T-helper 2 cell treated with Interferon-gamma antibody and Interleukin-4, amounts not matched to agents 5 μg/mL and 100 μg/mL, for 36 hours (primary cell): ENCODE results near the gene GSTM2.

Experiments used
- DNase-seq: peaks from one replicate; pipeline ENCODE4 v3.0.0; 2021; ENCODE audit warnings: low spot score
- H3K27ac Mint-ChIP-seq: one replicate; pipeline ENCODE4 v1.8.0; 2021; ENCODE audit warnings: mild to moderate bottlenecking, mixed read lengths
- H3K27me3 Mint-ChIP-seq: one replicate; pipeline ENCODE4 v1.8.0; 2021; ENCODE audit warnings: low read depth, mixed read lengths
- H3K36me3 Mint-ChIP-seq: one replicate; pipeline ENCODE4 v1.8.0; 2021; ENCODE audit warnings: low read depth, mixed read lengths
- H3K4me1 Mint-ChIP-seq: one replicate; pipeline ENCODE4 v1.8.0; 2021; ENCODE audit warnings: low read depth, mixed read lengths
- H3K4me3 Mint-ChIP-seq: one replicate; pipeline ENCODE4 v1.8.0; 2022; ENCODE audit warnings: mild to moderate bottlenecking, moderate library complexity, mixed read lengths
- H3K9me3 Mint-ChIP-seq: one replicate; pipeline ENCODE4 v1.8.0; 2021; ENCODE audit warnings: mixed read lengths

Gene GSTM2

GRCh38 chr1:109634771-109635750 is 32.8 kb upstream of the GSTM2 start:
- H3K9me3 Mint-ChIP-seq, result no peaks in the 10 kb centered on the region
- H3K4me3 Mint-ChIP-seq, result no peak overlapping the region
- no peak overlapping the region for H3K27ac Mint-ChIP-seq
- H3K4me1 Mint-ChIP-seq, result peaks cover 8% of the 10 kb centered on the region
- H3K27me3 Mint-ChIP-seq, result no peaks in the 10 kb centered on the region
- no peak for DNase-seq
- H3K36me3 Mint-ChIP-seq, result peaks cover 16% of the 10 kb centered on the region

- no peak overlapping the region for H3K4me3 Mint-ChIP-seq
- DNase-seq, result no peak
- H3K27me3 Mint-ChIP-seq, result no peaks in the 10 kb centered on the region
- no peaks in the 10 kb centered on the region for H3K9me3 Mint-ChIP-seq
- no peak overlapping the region for H3K27ac Mint-ChIP-seq
- H3K4me1 Mint-ChIP-seq, result peaks cover 13% of the 10 kb centered on the region
- peaks cover 15% of the 10 kb centered on the region for H3K36me3 Mint-ChIP-seq
These were observed 32.0 kb upstream of the GSTM2 start for GRCh38 chr1:109635862-109636200.

GRCh38 chr1:109636201-109636952 is 31.5 kb upstream of the GSTM2 start:
- no peak overlapping the region for H3K27ac Mint-ChIP-seq

GRCh38 chr1:109637446-109637845 is 30.4 kb upstream of the GSTM2 start:
- DNase-seq, result no peak
- H3K9me3 Mint-ChIP-seq, result no peaks in the 10 kb centered on the region
- no peak overlapping the region for H3K27ac Mint-ChIP-seq
- peaks cover 13% of the 10 kb centered on the region for H3K4me1 Mint-ChIP-seq
- H3K36me3 Mint-ChIP-seq, result peaks cover 6% of the 10 kb centered on the region
- no peak overlapping the region for H3K4me3 Mint-ChIP-seq
- H3K27me3 Mint-ChIP-seq, result no peaks in the 10 kb centered on the region

More at GRCh38 chr1:109636201-109636952, 31.5 kb upstream of the GSTM2 start:
- Mint-ChIP-seq H3K4me1 (peaks cover 13% of the 10 kb centered on the region), H3K36me3 (peaks cover 10% of the 10 kb centered on the region), H3K9me3 (no peaks in the 10 kb centered on the region), H3K4me3 (no peak overlapping the region), H3K27me3 (no peaks in the 10 kb centered on the region)
- DNase-seq, result no peak

- Mint-ChIP-seq H3K27me3 (no peaks in the 10 kb centered on the region), H3K36me3 (no peaks in the 10 kb centered on the region), H3K4me1 (peaks cover 20% of the 10 kb centered on the region), H3K27ac (no peak overlapping the region), H3K4me3 (no peak overlapping the region), H3K9me3 (no peaks in the 10 kb centered on the region)
- DNase-seq, result no peak
These were observed 28.6 kb upstream of the GSTM2 start for GRCh38 chr1:109639063-109639840.

GRCh38 chr1:109639841-109640184 is 28.0 kb upstream of the GSTM2 start:
- Mint-ChIP-seq H3K9me3 (no peaks in the 10 kb centered on the region), H3K4me1 (peaks cover 15% of the 10 kb centered on the region), H3K36me3 (no peaks in the 10 kb centered on the region), H3K4me3 (no peak overlapping the region), H3K27ac (no peak overlapping the region), H3K27me3 (no peaks in the 10 kb centered on the region)
- no peak for DNase-seq

GRCh38 chr1:109640285-109640865 is 27.5 kb upstream of the GSTM2 start:
- H3K9me3 Mint-ChIP-seq, result no peaks in the 10 kb centered on the region
- no peak overlapping the region for H3K27ac Mint-ChIP-seq
- no peaks in the 10 kb centered on the region for H3K27me3 Mint-ChIP-seq
- peak; percentile 80 for DNase-seq
- no peaks in the 10 kb centered on the region for H3K36me3 Mint-ChIP-seq
- no peak overlapping the region for H3K4me3 Mint-ChIP-seq
- H3K4me1 Mint-ChIP-seq, result peaks cover 13% of the 10 kb centered on the region

GRCh38 chr1:109641078-109641740 is 26.6 kb upstream of the GSTM2 start:
- Mint-ChIP-seq H3K36me3 (no peaks in the 10 kb centered on the region), H3K4me3 (no peak overlapping the region), H3K27ac (no peak overlapping the region), H3K27me3 (no peaks in the 10 kb centered on the region), H3K9me3 (no peaks in the 10 kb centered on the region), H3K4me1 (peaks cover 13% of the 10 kb centered on the region)
- DNase-seq, result no peak

- Mint-ChIP-seq H3K4me1 (peaks cover 13% of the 10 kb centered on the region), H3K9me3 (no peaks in the 10 kb centered on the region), H3K36me3 (no peaks in the 10 kb centered on the region), H3K27ac (no peak overlapping the region), H3K4me3 (no peak overlapping the region), H3K27me3 (no peaks in the 10 kb centered on the region)
- DNase-seq, result no peak
These were observed 26.0 kb upstream of the GSTM2 start for GRCh38 chr1:109641861-109642260.

- no peak overlapping the region for H3K27ac Mint-ChIP-seq
- H3K4me1 Mint-ChIP-seq, result peaks cover 13% of the 10 kb centered on the region
- no peak for DNase-seq
- no peak overlapping the region for H3K4me3 Mint-ChIP-seq
- H3K27me3 Mint-ChIP-seq, result peaks cover 4% of the 10 kb centered on the region
- H3K9me3 Mint-ChIP-seq, result no peaks in the 10 kb centered on the region
- H3K36me3 Mint-ChIP-seq, result no peaks in the 10 kb centered on the region
These were observed 25.2 kb upstream of the GSTM2 start for GRCh38 chr1:109642626-109643025.

- peaks cover 4% of the 10 kb centered on the region for H3K27me3 Mint-ChIP-seq
- no peak overlapping the region for H3K4me3 Mint-ChIP-seq
- H3K27ac Mint-ChIP-seq, result peak overlapping the region; percentile 36
- no peaks in the 10 kb centered on the region for H3K9me3 Mint-ChIP-seq
- H3K4me1 Mint-ChIP-seq, result peaks cover 13% of the 10 kb centered on the region
- no peaks in the 10 kb centered on the region for H3K36me3 Mint-ChIP-seq
- peak; percentile 85 for DNase-seq
These were observed 24.2 kb upstream of the GSTM2 start for GRCh38 chr1:109643385-109644230.

GRCh38 chr1:109644670-109645069 is 23.2 kb upstream of the GSTM2 start:
- H3K27ac Mint-ChIP-seq, result no peak overlapping the region

More at GRCh38 chr1:109644670-109645069, 23.2 kb upstream of the GSTM2 start:
- peaks cover 4% of the 10 kb centered on the region for H3K27me3 Mint-ChIP-seq
- H3K36me3 Mint-ChIP-seq, result no peaks in the 10 kb centered on the region
- H3K9me3 Mint-ChIP-seq, result no peaks in the 10 kb centered on the region
- H3K4me1 Mint-ChIP-seq, result peaks cover 15% of the 10 kb centered on the region
- no peak for DNase-seq
- no peak overlapping the region for H3K4me3 Mint-ChIP-seq
